ENCODE results near the gene RBBP8NL. TPM values are rescaled to one million over a fixed set of nuclear protein-coding genes. Genes with fewer than 3 reads are reported as not detected.

The RBBP8NL gene
- total and polyA plus RNA-seq, 4 donors = under 0.01 to 0.14 TPM; not detected in 2

DNA sequence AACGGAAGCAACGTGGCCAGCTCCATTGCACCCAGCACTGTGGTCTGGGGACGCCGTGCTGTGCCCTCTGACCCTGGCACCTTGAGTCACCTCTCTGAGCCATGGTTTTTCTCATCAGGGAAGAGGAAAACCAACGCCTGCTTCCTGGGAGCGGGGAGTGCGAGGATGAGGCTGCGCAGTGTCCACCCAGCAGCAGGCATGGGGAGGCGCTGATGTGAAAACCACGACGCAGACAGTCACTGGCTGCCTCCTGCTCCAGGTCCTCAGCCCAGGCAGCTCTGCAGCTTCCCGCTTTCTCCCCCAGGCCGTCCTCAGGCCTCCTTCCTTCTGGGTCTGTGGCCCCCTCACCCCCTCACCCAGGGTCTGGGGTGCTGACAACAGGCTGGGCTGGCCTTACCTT, 34.5 kb upstream of the RBBP8NL start:
- 87% methylated on average over 13 of the region's 13 CpGs for WGBS
- no peak overlapping the region for H3K27ac ChIP-seq (ENCODE audit: low read depth in 1 of 2, low read length in 2 of 2)
- H3K9ac ChIP-seq (ENCODE audit: low read depth in 1 of 2, low read length in 2 of 2) = no peak overlapping the region
- H3K4me3 ChIP-seq (ENCODE audit: low read depth in 1 of 3, low read length in 3 of 3) = no peak overlapping the region
- no peaks in the 10 kb centered on the region for H3K4me1 ChIP-seq (ENCODE audit: control insufficient read depth in 4 of 4, insufficient read depth in 4 of 4, low read length in 3 of 4)
- DNase-seq (ENCODE audit: low spot score) = no peak
- H3K36me3 ChIP-seq (ENCODE audit: control insufficient read depth in 4 of 4, insufficient read depth in 3 of 4, low read depth in 1 of 4, low read length in 3 of 4) = no peaks in the 10 kb centered on the region
- no peak for TF ChIP-seq FOXA2 (IDR thresholded peaks at IDR 0.05)
- TF ChIP-seq HNF4A (conservative IDR thresholded peaks at IDR 0.05) = no peak
- no peak for TF ChIP-seq TAF1 (conservative IDR thresholded peaks at IDR 0.05)
- no peak for TF ChIP-seq FOXA1 (IDR thresholded peaks at IDR 0.05)
- TF ChIP-seq, protein P1, sequence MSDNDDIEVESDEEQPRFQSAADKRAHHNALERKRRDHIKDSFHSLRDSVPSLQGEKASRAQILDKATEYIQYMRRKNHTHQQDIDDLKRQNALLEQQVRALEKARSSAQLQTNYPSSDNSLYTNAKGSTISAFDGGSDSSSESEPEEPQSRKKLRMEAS (IDR thresholded peaks at IDR 0.05) = no peak
- no peak for TF ChIP-seq JUND (IDR thresholded peaks at IDR 0.05)
- TF ChIP-seq, protein P2, sequence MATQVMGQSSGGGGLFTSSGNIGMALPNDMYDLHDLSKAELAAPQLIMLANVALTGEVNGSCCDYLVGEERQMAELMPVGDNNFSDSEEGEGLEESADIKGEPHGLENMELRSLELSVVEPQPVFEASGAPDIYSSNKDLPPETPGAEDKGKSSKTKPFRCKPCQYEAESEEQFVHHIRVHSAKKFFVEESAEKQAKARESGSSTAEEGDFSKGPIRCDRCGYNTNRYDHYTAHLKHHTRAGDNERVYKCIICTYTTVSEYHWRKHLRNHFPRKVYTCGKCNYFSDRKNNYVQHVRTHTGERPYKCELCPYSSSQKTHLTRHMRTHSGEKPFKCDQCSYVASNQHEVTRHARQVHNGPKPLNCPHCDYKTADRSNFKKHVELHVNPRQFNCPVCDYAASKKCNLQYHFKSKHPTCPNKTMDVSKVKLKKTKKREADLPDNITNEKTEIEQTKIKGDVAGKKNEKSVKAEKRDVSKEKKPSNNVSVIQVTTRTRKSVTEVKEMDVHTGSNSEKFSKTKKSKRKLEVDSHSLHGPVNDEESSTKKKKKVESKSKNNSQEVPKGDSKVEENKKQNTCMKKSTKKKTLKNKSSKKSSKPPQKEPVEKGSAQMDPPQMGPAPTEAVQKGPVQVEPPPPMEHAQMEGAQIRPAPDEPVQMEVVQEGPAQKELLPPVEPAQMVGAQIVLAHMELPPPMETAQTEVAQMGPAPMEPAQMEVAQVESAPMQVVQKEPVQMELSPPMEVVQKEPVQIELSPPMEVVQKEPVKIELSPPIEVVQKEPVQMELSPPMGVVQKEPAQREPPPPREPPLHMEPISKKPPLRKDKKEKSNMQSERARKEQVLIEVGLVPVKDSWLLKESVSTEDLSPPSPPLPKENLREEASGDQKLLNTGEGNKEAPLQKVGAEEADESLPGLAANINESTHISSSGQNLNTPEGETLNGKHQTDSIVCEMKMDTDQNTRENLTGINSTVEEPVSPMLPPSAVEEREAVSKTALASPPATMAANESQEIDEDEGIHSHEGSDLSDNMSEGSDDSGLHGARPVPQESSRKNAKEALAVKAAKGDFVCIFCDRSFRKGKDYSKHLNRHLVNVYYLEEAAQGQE (IDR thresholded peaks at IDR 0.05) = no peak
- TF ChIP-seq, protein P3, sequence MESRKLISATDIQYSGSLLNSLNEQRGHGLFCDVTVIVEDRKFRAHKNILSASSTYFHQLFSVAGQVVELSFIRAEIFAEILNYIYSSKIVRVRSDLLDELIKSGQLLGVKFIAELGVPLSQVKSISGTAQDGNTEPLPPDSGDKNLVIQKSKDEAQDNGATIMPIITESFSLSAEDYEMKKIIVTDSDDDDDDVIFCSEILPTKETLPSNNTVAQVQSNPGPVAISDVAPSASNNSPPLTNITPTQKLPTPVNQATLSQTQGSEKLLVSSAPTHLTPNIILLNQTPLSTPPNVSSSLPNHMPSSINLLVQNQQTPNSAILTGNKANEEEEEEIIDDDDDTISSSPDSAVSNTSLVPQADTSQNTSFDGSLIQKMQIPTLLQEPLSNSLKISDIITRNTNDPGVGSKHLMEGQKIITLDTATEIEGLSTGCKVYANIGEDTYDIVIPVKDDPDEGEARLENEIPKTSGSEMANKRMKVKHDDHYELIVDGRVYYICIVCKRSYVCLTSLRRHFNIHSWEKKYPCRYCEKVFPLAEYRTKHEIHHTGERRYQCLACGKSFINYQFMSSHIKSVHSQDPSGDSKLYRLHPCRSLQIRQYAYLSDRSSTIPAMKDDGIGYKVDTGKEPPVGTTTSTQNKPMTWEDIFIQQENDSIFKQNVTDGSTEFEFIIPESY (IDR thresholded peaks at IDR 0.05) = no peak
- TF ChIP-seq EGR1 (IDR thresholded peaks at IDR 0.05; ENCODE audit: low read depth in 2 of 2) = no peak
- H3K27me3 ChIP-seq (ENCODE audit: control insufficient read depth in 4 of 4, insufficient read depth in 4 of 4, low read length in 3 of 4) = peaks cover 0 to 4% (median 0%) of the 10 kb centered on the region in 4 donors
- no peaks in the 10 kb centered on the region for H3K9me3 ChIP-seq (ENCODE audit: control insufficient read depth in 4 of 4, low read length in 3 of 4)

DNA sequence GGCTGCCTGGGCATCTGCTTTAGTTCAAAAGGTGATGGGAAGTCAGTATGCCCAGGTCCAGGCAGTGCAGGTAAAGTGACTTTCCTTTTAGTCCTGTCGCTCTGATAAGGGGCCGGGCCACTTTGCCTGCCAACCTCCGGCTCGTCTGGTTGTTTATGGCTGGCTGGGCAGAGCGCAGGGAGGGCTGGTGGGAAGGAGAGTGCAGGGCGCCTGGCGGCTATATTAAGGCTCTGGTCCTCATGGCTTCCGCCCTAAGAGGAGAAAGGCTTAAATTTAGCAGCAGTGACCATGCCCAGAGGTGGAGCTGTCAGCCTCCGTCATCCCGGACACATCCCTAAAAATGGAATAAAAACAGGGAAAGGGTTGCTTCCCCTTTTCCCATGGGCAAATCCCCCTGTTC, 33.8 kb upstream of the RBBP8NL start:
- DNase-seq (ENCODE audit: low spot score) = no peak
- Histone ChIP-seq H3K27ac (ENCODE audit: low read depth in 1 of 2, low read length in 2 of 2) (no peak overlapping the region), H3K9ac (ENCODE audit: low read depth in 1 of 2, low read length in 2 of 2) (no peak overlapping the region), H3K9me3 (ENCODE audit: control insufficient read depth in 4 of 4, low read length in 3 of 4) (no peaks in the 10 kb centered on the region), H3K4me3 (ENCODE audit: low read depth in 1 of 3, low read length in 3 of 3) (no peak overlapping the region), H3K36me3 (ENCODE audit: control insufficient read depth in 4 of 4, insufficient read depth in 3 of 4, low read depth in 1 of 4, low read length in 3 of 4) (no peaks in the 10 kb centered on the region), H3K27me3 (ENCODE audit: control insufficient read depth in 4 of 4, insufficient read depth in 4 of 4, low read length in 3 of 4) (peaks cover 0 to 4% (median 0%) of the 10 kb centered on the region in 4 donors), H3K4me1 (ENCODE audit: control insufficient read depth in 4 of 4, insufficient read depth in 4 of 4, low read length in 3 of 4) (no peaks in the 10 kb centered on the region)
- 64% methylated on average over 10 of the region's 10 CpGs for WGBS
- TF ChIP-seq, protein P1 (IDR thresholded peaks at IDR 0.05) = no peak
- TF ChIP-seq GABPA (IDR thresholded peaks at IDR 0.05 in 1 of 2, conservative IDR thresholded peaks at IDR 0.05 in 1 of 2) (no peak), HNF4G (IDR thresholded peaks at IDR 0.05) (no peak), RXRA (IDR thresholded peaks at IDR 0.05) (no peak), FOXA2 (IDR thresholded peaks at IDR 0.05) (no peak), SP1 (IDR thresholded peaks at IDR 0.05) (no peak), HNF4A (conservative IDR thresholded peaks at IDR 0.05) (no peak), NR2F2 (IDR thresholded peaks at IDR 0.05) (no peak), RAD21 (IDR thresholded peaks at IDR 0.05) (no peak), FOXA1 (IDR thresholded peaks at IDR 0.05) (no peak), JUND (IDR thresholded peaks at IDR 0.05) (no peak), EGR1 (IDR thresholded peaks at IDR 0.05; ENCODE audit: low read depth in 2 of 2) (no peak), YY1 (IDR thresholded peaks at IDR 0.05) (no peak), TAF1 (conservative IDR thresholded peaks at IDR 0.05) (no peak)
- TF ChIP-seq, protein P2 (IDR thresholded peaks at IDR 0.05) = no peak
- TF ChIP-seq, protein P4, sequence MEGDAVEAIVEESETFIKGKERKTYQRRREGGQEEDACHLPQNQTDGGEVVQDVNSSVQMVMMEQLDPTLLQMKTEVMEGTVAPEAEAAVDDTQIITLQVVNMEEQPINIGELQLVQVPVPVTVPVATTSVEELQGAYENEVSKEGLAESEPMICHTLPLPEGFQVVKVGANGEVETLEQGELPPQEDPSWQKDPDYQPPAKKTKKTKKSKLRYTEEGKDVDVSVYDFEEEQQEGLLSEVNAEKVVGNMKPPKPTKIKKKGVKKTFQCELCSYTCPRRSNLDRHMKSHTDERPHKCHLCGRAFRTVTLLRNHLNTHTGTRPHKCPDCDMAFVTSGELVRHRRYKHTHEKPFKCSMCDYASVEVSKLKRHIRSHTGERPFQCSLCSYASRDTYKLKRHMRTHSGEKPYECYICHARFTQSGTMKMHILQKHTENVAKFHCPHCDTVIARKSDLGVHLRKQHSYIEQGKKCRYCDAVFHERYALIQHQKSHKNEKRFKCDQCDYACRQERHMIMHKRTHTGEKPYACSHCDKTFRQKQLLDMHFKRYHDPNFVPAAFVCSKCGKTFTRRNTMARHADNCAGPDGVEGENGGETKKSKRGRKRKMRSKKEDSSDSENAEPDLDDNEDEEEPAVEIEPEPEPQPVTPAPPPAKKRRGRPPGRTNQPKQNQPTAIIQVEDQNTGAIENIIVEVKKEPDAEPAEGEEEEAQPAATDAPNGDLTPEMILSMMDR (IDR thresholded peaks at IDR 0.05; ENCODE audit: low read depth, low read length, missing input control) = no peak
- TF ChIP-seq, protein P3 (IDR thresholded peaks at IDR 0.05) = no peak
- TF ChIP-seq, protein P5, sequence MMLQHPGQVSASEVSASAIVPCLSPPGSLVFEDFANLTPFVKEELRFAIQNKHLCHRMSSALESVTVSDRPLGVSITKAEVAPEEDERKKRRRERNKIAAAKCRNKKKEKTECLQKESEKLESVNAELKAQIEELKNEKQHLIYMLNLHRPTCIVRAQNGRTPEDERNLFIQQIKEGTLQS (IDR thresholded peaks at IDR 0.05) = no peak
